A549 (cell line): ENCODE data around the gene TBX15. TPM values are rescaled to one million over a fixed set of nuclear protein-coding genes. Genes with fewer than 3 reads are reported as not detected.
A peak's percentile ranks its signal among the peaks of the same experiment; 100 is the strongest.

Experiments used
- ATAC-seq, 2 experiments: fragments of 200-7000 bp in 1 of 2; fragments of >200 bp in 1 of 2; cut with Nextera tagmentation in 1 of 2; cut with Tn5 transposase in 1 of 2; 3 replicates each; pipeline versions ENCODE4 v1.8.0 to v1.9.1; 2018 to 2020; ENCODE audit warnings: mild to moderate bottlenecking in 1 of 2, moderate library complexity in 1 of 2
- CTCF ChIA-PET: fragments of 300-600 bp; sonication (Branson Sonifier 250); formaldehyde crosslinking; extraction: SDS; loops from one replicate; lab custom pipeline; 2021; ENCODE audit warnings: antibody characterized with exemption, inconsistent platforms; lab: Yijun Ruan, JAX
- POLR2A ChIA-PET: fragments of 350-600 bp; formaldehyde crosslinking; extraction: SDS; loops from one replicate; lab custom pipeline; 2021; ENCODE audit warnings: antibody characterized with exemption, inconsistent platforms; lab: Yijun Ruan, JAX
- DNase-seq, 2 experiments: peaks; one replicate each; pipeline versions ENCODE4 v3.0.0 to v3.0.0-alpha.2; 2011 to 2016; ENCODE audit warnings: low read depth in 1 of 2, low spot score in 1 of 2
- FAIRE-seq: peaks from 2 replicates; lab custom pipeline; 2011; peaks lifted over from hg19 to GRCh38; lab: Jason Lieb, UNC
- H3K27ac ChIP-seq, 2 experiments: fragments of >200 bp; sonication (Bioruptor Twin); formaldehyde crosslinking; 3 replicates each; pipeline ENCODE4 v1.5.1; 2016 to 2017
- H3K4me1 ChIP-seq: fragments of >200 bp; sonication (Bioruptor Twin); formaldehyde crosslinking; 3 replicates; pipeline ENCODE4 v1.6.1; 2016
- H3K4me2 ChIP-seq: fragments of >200 bp; sonication (Bioruptor Twin); formaldehyde crosslinking; 3 replicates; pipeline ENCODE4 v1.6.1; 2016
- H3K4me3 ChIP-seq: fragments of >200 bp; sonication (Bioruptor Twin); formaldehyde crosslinking; 3 replicates; pipeline ENCODE4 v1.5.1; 2016
- H3K9me3 ChIP-seq: fragments of >200 bp; sonication (Bioruptor Twin); formaldehyde crosslinking; 3 replicates; pipeline ENCODE4 v1.6.1; 2016
- BCL3 ChIP-seq: fragments of >200 bp; sonication (Bioruptor Twin); formaldehyde crosslinking; IDR thresholded peaks from 3 replicates; pipeline ENCODE4 v1.6.1; 2016
- CBX8 ChIP-seq: fragments of 200-600 bp; sonication (generic); IDR thresholded peaks from 2 replicates; pipeline ENCODE4 v1.6.1; 2016
- CEBPB ChIP-seq, 2 experiments: fragments of >200 bp in 1 of 2; sonication (Bioruptor Twin) in 1 of 2; formaldehyde crosslinking in 1 of 2; IDR thresholded peaks; 2 replicates each; pipeline ENCODE4 v1.6.1; 2012 to 2016
- CHD2 ChIP-seq: fragments of 150-350 bp; IDR thresholded peaks from 2 replicates; pipeline ENCODE4 v1.6.1; 2014; ENCODE audit warnings: low read length; ENCODE audit not compliant: partially characterized antibody
- CTCF ChIP-seq: fragments of >200 bp; sonication (Bioruptor Twin); formaldehyde crosslinking; IDR thresholded peaks from 3 replicates; pipeline ENCODE4 v1.5.1; 2016
- E2F6 ChIP-seq: IDR thresholded peaks from 2 replicates; pipeline ENCODE4 v1.6.1; 2012; ENCODE audit warnings: low read depth, borderline replicate concordance
- EHF ChIP-seq: fragments of 250-450 bp; sonication (Bioruptor Pico); IDR thresholded peaks from 2 replicates; pipeline ENCODE4 v1.5.0; 2020; ENCODE audit warnings: mild to moderate bottlenecking
- EHMT2 ChIP-seq: fragments of 200-600 bp; sonication (generic); IDR thresholded peaks from 2 replicates; pipeline ENCODE4 v1.6.1; 2016; ENCODE audit warnings: antibody characterized with exemption, low read depth, mild to moderate bottlenecking, moderate library complexity
- EP300 ChIP-seq, 2 experiments: fragments of >200 bp; sonication (Bioruptor Twin); formaldehyde crosslinking; IDR thresholded peaks; 2 replicates in 1 of 2; 3 replicates in 1 of 2; pipeline ENCODE4 v1.6.1; 2016 to 2017
- FOSB ChIP-seq: fragments of 250-450 bp; sonication (Bioruptor Pico); IDR thresholded peaks from 2 replicates; pipeline ENCODE4 v1.5.0; 2020; ENCODE audit warnings: mild to moderate bottlenecking, moderate library complexity
- FOSL2 ChIP-seq, 2 experiments: fragments of 450-650 bp in 1 of 2; fragments of >200 bp in 1 of 2; sonication (Bioruptor Twin) in 1 of 2; formaldehyde crosslinking; IDR thresholded peaks; 2 replicates each; pipeline versions ENCODE4 v1.5.0 to v1.6.1; 2016 to 2020; ENCODE audit warnings: mild to moderate bottlenecking in 1 of 2, moderate library complexity in 1 of 2
- GATA3 ChIP-seq: IDR thresholded peaks from 2 replicates; pipeline ENCODE4 v1.6.1; 2012; ENCODE audit warnings: borderline replicate concordance
- HDAC2 ChIP-seq: fragments of 200-600 bp; sonication (generic); IDR thresholded peaks from 2 replicates; pipeline ENCODE4 v1.6.1; 2016
- HOXA7 ChIP-seq: fragments of 250-450 bp; sonication (Bioruptor Pico); IDR thresholded peaks from 2 replicates; pipeline ENCODE4 v1.5.0; 2020; ENCODE audit warnings: mild to moderate bottlenecking, moderate library complexity
- KDM1A ChIP-seq: fragments of 200-600 bp; sonication (generic); IDR thresholded peaks from 2 replicates; pipeline ENCODE4 v1.6.1; 2016; ENCODE audit warnings: low read depth, mild to moderate bottlenecking
- MAZ ChIP-seq: fragments of 150-350 bp; IDR thresholded peaks from 2 replicates; pipeline ENCODE4 v1.6.1; 2014; ENCODE audit warnings: antibody characterized with exemption, low read depth, low read length, borderline replicate concordance
- MYC ChIP-seq: IDR thresholded peaks from 2 replicates; pipeline ENCODE4 v1.6.1; 2012; ENCODE audit warnings: mild to moderate bottlenecking, inconsistent platforms, low read length, improper control_type of control experiment, borderline replicate concordance
- PHF8 ChIP-seq: fragments of 200-600 bp; sonication (generic); IDR thresholded peaks from 2 replicates; pipeline ENCODE4 v1.6.1; 2016; ENCODE audit warnings: low read depth, mild to moderate bottlenecking, antibody characterized with exemption, moderate library complexity, borderline replicate concordance
- RARB ChIP-seq: fragments of 250-450 bp; sonication (Bioruptor Pico); IDR thresholded peaks from 2 replicates; pipeline ENCODE4 v1.8.0; 2021; ENCODE audit warnings: mild to moderate bottlenecking, moderate library complexity
- RFX5 ChIP-seq: fragments of 450-650 bp; IDR thresholded peaks from 2 replicates; pipeline ENCODE4 v1.7.1; 2014; ENCODE audit warnings: antibody characterized with exemption, mild to moderate bottlenecking, moderate library complexity
- RNF2 ChIP-seq: fragments of 200-600 bp; sonication (generic); IDR thresholded peaks from 2 replicates; pipeline ENCODE4 v1.6.1; 2016; ENCODE audit warnings: low read depth, mild to moderate bottlenecking, antibody characterized with exemption, moderate library complexity, borderline replicate concordance
- SREBF2 ChIP-seq: fragments of 450-650 bp; IDR thresholded peaks from 2 replicates; pipeline ENCODE4 v1.6.1; 2014; ENCODE audit warnings: mild to moderate bottlenecking, moderate library complexity
- ZC3H11A ChIP-seq: fragments of 450-650 bp; IDR thresholded peaks from 2 replicates; pipeline ENCODE4 v1.6.1; 2014; ENCODE audit warnings: antibody characterized with exemption, mild to moderate bottlenecking
- ZNF302 ChIP-seq: fragments of 250-450 bp; sonication (Bioruptor Pico); IDR thresholded peaks from 2 replicates; pipeline ENCODE4 v1.9.0; 2021; ENCODE audit warnings: inconsistent platforms, mild to moderate bottlenecking, moderate library complexity
- WGBS: methylation state at CpG from one replicate; pipeline ENCODE4 v1.1.6; 2017; ENCODE audit errors: missing lambda C conversion rate; 5-methylcytosine and 5-hydroxymethylcytosine counted together
- polyA plus RNA-seq, 4 experiments: library from polyadenylated mRNA; depleted of rRNA in 3 of 4; stranded (reverse); fragments of >200 nt; fragmentation: RNase III in 1 of 4; extraction: RNeasy Plus Mini Kit Qiagen cat#74134 plus additional on column Dnase treatment in 1 of 4; gene quantifications; 2 replicates in 3 of 4; 3 replicates in 1 of 4; pipeline ENCODE4 v1.2.3, GENCODE V29; 2011 to 2017

The TBX15 gene
- polyA plus RNA-seq, 2 of the 4 experiments (the other 2 are of a cell fraction), result 0.04 TPM; not detected in 1

- TF ChIP-seq CHD2, result no peak
These were observed 19.7 kb upstream of the TBX15 start (continued) for GRCh38 chr1:119007670-119008482.

GRCh38 chr1:119007339-119007669, 19.2 kb upstream of the TBX15 start:
- TF ChIP-seq EHF (CRISPR knock-in tag) (no peak), HDAC2 (no peak), EP300 (IDR thresholded peaks at IDR 0.05) (no peak), SREBF2 (no peak), FOSB (CRISPR knock-in tag) (no peak)
- Histone ChIP-seq H3K4me3 (no peak overlapping the region), H3K4me1 (no peaks in the 10 kb centered on the region), H3K4me2 (peak overlapping the region; percentile 71; the same call in 2 of the 3 replicates), H3K9me3 (no peaks in the 10 kb centered on the region), H3K27ac (no peak overlapping the region)
- ChIA-PET CTCF (no interaction called here), POLR2A (no interaction called here)
- FAIRE-seq (no peak), DNase-seq (no peak), ATAC-seq (no peak)
- WGBS, result 56% methylated on average over 17 of the region's 22 CpGs

GRCh38 chr1:119006406-119007279, 18.5 kb upstream of the TBX15 start:
- ChIA-PET POLR2A (no interaction called here), CTCF (interaction anchor here (1.0 kb wide), 1 partner anchor 855 kb away, joined by 3 read pairs; no protein-coding TSS in a partner anchor)
- Histone ChIP-seq H3K4me3 (peak overlapping the region; percentile 26; the same call in 2 of the 3 replicates), H3K4me2 (peak overlapping the region; percentile 71), H3K4me1 (no peaks in the 10 kb centered on the region), H3K9me3 (no peaks in the 10 kb centered on the region), H3K27ac (no peak overlapping the region)
- DNase-seq (no peak), FAIRE-seq (no peak), ATAC-seq (peak; percentile 27 to 61; a peak in 3 of 6 replicates)
- no peak for TF ChIP-seq GATA3
- no peak for TF ChIP-seq BCL3
- no peak for TF ChIP-seq MAZ
- TF ChIP-seq HOXA7, result no peak
- no peak for TF ChIP-seq E2F6
- no peak for TF ChIP-seq MYC
- TF ChIP-seq RARB (CRISPR knock-in tag), result no peak
- TF ChIP-seq CTCF, result no peak
- no peak for TF ChIP-seq KDM1A
- no peak for TF ChIP-seq CBX8
- no peak for TF ChIP-seq RNF2
- no peak for TF ChIP-seq PHF8
- TF ChIP-seq EHMT2, result no peak
- no peak for TF ChIP-seq CEBPB (IDR thresholded peaks at IDR 0.05)
- TF ChIP-seq FOSB (CRISPR knock-in tag), result no peak
- no peak for TF ChIP-seq ZC3H11A
- TF ChIP-seq FOSL2 (IDR thresholded peaks at IDR 0.05), result no peak
- TF ChIP-seq FOSL2 (CRISPR knock-in tag; IDR thresholded peaks at IDR 0.05), result no peak
- no peak for TF ChIP-seq ZNF302
- no peak for TF ChIP-seq RFX5
- WGBS, result 17% methylated on average over 36 of the region's 81 CpGs
